Measurements from ENCODE around the gene DMD. TPM values are rescaled to one million over a fixed set of nuclear protein-coding genes. Genes with fewer than 3 reads are reported as not detected.

Gene DMD
- total RNA-seq, 1 donor from 2014 or later = 30.6 TPM

- no peak for DNase-seq (ENCODE audit: low spot score)
- H3K36me3 Mint-ChIP-seq = peaks cover 15% of the 10 kb centered on the region
- Histone ChIP-seq H3K4me3 (no peak overlapping the region), H3K4me1 (no peaks in the 10 kb centered on the region), H3K27me3 (no peaks in the 10 kb centered on the region), H3F3A (ENCODE audit: low read depth) (no peaks in the 10 kb centered on the region), H3K9ac (no peak overlapping the region), H3K4me2 (no peak overlapping the region), H3K36me3 (no peaks in the 10 kb centered on the region), H3K27ac (no peak overlapping the region), H4K20me1 (ENCODE audit: low read depth) (no peaks in the 10 kb centered on the region), H2AFZ (replicated peaks) (no peak overlapping the region), H3K79me2 (ENCODE audit: low read depth) (no peaks in the 10 kb centered on the region), H3K9me3 (ENCODE audit: low read depth) (no peaks in the 10 kb centered on the region)
- no peak overlapping the region for H3K4me3 Mint-ChIP-seq
- no peak overlapping the region for H3K27ac Mint-ChIP-seq
- no peak for TF ChIP-seq EZH2 (IDR thresholded peaks at IDR 0.05)
- no peak for TF ChIP-seq CTCF (IDR thresholded peaks at IDR 0.05)
- TF ChIP-seq EZH2phosphoT487 (IDR thresholded peaks at IDR 0.05) = no peak
- H3K27me3 Mint-ChIP-seq (ENCODE audit: insufficient read depth, low read depth) = no peaks in the 10 kb centered on the region
- H3K4me1 Mint-ChIP-seq = no peaks in the 10 kb centered on the region
- peaks cover under 1% of the 10 kb centered on the region for H3K9me3 Mint-ChIP-seq
These were observed 2012.1 kb downstream of the DMD start for GRCh38 chrX:31199056-31199839.

- H3F3A ChIP-seq (ENCODE audit: low read depth) = no peaks in the 10 kb centered on the region
- no peaks in the 10 kb centered on the region for H3K36me3 ChIP-seq
- H3K27me3 ChIP-seq = no peaks in the 10 kb centered on the region
- Mint-ChIP-seq H3K27me3 (ENCODE audit: insufficient read depth, low read depth) (peaks cover 2% of the 10 kb centered on the region), H3K4me1 (peaks cover 3% of the 10 kb centered on the region), H3K27ac (no peak overlapping the region), H3K36me3 (peaks cover 12% of the 10 kb centered on the region), H3K4me3 (no peak overlapping the region), H3K9me3 (peaks cover 2% of the 10 kb centered on the region)
- H4K20me1 ChIP-seq (ENCODE audit: low read depth) = no peaks in the 10 kb centered on the region
- H3K4me3 ChIP-seq = no peak overlapping the region
- no peaks in the 10 kb centered on the region for H3K9me3 ChIP-seq (ENCODE audit: low read depth)
- no peak overlapping the region for H3K27ac ChIP-seq
- H3K9ac ChIP-seq = no peak overlapping the region
- no peak for DNase-seq (ENCODE audit: low spot score)
- no peak for TF ChIP-seq EZH2phosphoT487 (IDR thresholded peaks at IDR 0.05)
- TF ChIP-seq CTCF (IDR thresholded peaks at IDR 0.05) = no peak
- TF ChIP-seq EZH2 (IDR thresholded peaks at IDR 0.05) = no peak
- no peaks in the 10 kb centered on the region for H3K79me2 ChIP-seq (ENCODE audit: low read depth)
- H2AFZ ChIP-seq (replicated peaks) = no peak overlapping the region
- no peak overlapping the region for H3K4me2 ChIP-seq
- no peaks in the 10 kb centered on the region for H3K4me1 ChIP-seq
These were observed 2021.0 kb downstream of the DMD start for GRCh38 chrX:31190221-31190975.

- no peaks in the 10 kb centered on the region for H3F3A ChIP-seq (ENCODE audit: low read depth)
- no peaks in the 10 kb centered on the region for H3K27me3 ChIP-seq
- H3K36me3 ChIP-seq = no peaks in the 10 kb centered on the region
- H2AFZ ChIP-seq (replicated peaks) = no peak overlapping the region
- no peak overlapping the region for H3K4me3 ChIP-seq
- no peaks in the 10 kb centered on the region for H4K20me1 ChIP-seq (ENCODE audit: low read depth)
- H3K9ac ChIP-seq = no peak overlapping the region
- no peak for TF ChIP-seq EZH2 (IDR thresholded peaks at IDR 0.05)
- no peak for TF ChIP-seq EZH2phosphoT487 (IDR thresholded peaks at IDR 0.05)
- no peak for TF ChIP-seq CTCF (IDR thresholded peaks at IDR 0.05)
- no peaks in the 10 kb centered on the region for H3K79me2 ChIP-seq (ENCODE audit: low read depth)
- DNase-seq (ENCODE audit: low spot score) = no peak
- no peak overlapping the region for H3K27ac Mint-ChIP-seq
- peaks cover 10% of the 10 kb centered on the region for H3K36me3 Mint-ChIP-seq
- no peaks in the 10 kb centered on the region for H3K27me3 Mint-ChIP-seq (ENCODE audit: insufficient read depth, low read depth)
- H3K4me3 Mint-ChIP-seq = no peak overlapping the region
- H3K9me3 Mint-ChIP-seq = no peaks in the 10 kb centered on the region
- no peaks in the 10 kb centered on the region for H3K4me1 ChIP-seq
- H3K27ac ChIP-seq = no peak overlapping the region
- no peaks in the 10 kb centered on the region for H3K9me3 ChIP-seq (ENCODE audit: low read depth)
- no peak overlapping the region for H3K4me2 ChIP-seq
- H3K4me1 Mint-ChIP-seq = peaks cover 3% of the 10 kb centered on the region
These were observed 2024.5 kb downstream of the DMD start for GRCh38 chrX:31186693-31187338.

All from neural progenitor cell (in vitro differentiated cells).